Adrenal gland (tissue), 5 donors: ENCODE data around the gene AOPEP.

ENCODE experiments used
- POLR2A ChIP-seq, 2 donors: fragments of 450-650 bp; IDR thresholded peaks; one replicate each; pipeline ENCODE4 v1.6.1; 2017; ENCODE audit warnings: antibody characterized with exemption in 2 of 2, mild to moderate bottlenecking in 2 of 2, moderate library complexity in 1 of 2
- TF ChIP-seq, protein P1 (sequence below), 6 experiments: fragments of 450-650 bp in 4 of 6; fragments of 200-600 bp in 2 of 6; sonication (generic) in 1 of 6; IDR thresholded peaks; 1 replicate in 5 of 6; 2 replicates in 1 of 6; pipeline versions ENCODE4 v1.5.1 to v1.8.0; 2016 to 2021; ENCODE audit warnings: antibody characterized with exemption in 6 of 6, mild to moderate bottlenecking in 2 of 6, moderate library complexity in 1 of 6
- donor health status: DM: no; HTN: no; CAD: no.

DNA sequence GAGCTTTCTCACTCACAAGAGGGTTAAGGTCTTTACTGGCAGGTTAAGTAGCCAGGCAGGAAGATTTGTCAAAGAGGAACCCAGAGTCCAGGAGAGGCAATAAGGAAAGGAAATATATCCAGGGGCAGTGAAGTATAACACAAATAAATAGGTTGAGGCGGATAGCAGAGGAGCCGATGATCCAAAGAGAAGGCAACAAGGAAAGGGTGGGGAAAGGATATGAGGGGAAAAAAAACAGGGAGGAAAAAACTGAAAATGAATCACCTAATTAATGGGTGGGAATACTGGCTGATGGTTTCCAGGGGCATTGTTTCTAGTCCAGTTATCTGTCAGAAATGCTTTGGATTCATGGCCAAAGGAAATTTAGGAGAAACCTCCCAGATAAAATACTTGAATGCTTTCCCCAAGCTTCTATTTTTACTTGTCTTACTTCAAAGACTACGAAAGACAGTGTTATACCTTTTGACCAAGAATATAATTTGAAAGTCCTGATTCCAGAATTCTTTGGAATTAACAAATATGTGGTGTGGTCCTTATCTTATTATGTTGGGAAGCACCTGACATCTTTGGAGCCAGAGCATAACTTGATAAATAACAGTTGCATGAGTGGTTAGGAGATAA is 146.5 kb downstream of the AOPEP start:
- TF ChIP-seq, protein P1, sequence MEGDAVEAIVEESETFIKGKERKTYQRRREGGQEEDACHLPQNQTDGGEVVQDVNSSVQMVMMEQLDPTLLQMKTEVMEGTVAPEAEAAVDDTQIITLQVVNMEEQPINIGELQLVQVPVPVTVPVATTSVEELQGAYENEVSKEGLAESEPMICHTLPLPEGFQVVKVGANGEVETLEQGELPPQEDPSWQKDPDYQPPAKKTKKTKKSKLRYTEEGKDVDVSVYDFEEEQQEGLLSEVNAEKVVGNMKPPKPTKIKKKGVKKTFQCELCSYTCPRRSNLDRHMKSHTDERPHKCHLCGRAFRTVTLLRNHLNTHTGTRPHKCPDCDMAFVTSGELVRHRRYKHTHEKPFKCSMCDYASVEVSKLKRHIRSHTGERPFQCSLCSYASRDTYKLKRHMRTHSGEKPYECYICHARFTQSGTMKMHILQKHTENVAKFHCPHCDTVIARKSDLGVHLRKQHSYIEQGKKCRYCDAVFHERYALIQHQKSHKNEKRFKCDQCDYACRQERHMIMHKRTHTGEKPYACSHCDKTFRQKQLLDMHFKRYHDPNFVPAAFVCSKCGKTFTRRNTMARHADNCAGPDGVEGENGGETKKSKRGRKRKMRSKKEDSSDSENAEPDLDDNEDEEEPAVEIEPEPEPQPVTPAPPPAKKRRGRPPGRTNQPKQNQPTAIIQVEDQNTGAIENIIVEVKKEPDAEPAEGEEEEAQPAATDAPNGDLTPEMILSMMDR (IDR thresholded peaks at IDR 0.05) = no peak
- no peak for TF ChIP-seq POLR2A (IDR thresholded peaks at IDR 0.05)
